Progenitor cell of endocrine pancreas (in vitro differentiated cells): ENCODE measurements around the gene MLF2. TPM values are rescaled to one million over a fixed set of nuclear protein-coding genes. Genes with fewer than 3 reads are reported as not detected.

Experiments
- DNase-seq: peaks from one replicate; pipeline ENCODE4 v3.0.0; 2021; ENCODE audit warnings: low spot score; ENCODE audit not compliant: unreplicated experiment
- H3K27ac Mint-ChIP-seq: 2 replicates; pipeline ENCODE4 v1.8.0; 2021; ENCODE audit warnings: mild to moderate bottlenecking, moderate library complexity, mixed read lengths
- H3K27me3 Mint-ChIP-seq: 2 replicates; pipeline ENCODE4 v1.8.0; 2021; ENCODE audit warnings: mixed read lengths
- H3K36me3 Mint-ChIP-seq: 2 replicates; pipeline ENCODE4 v1.8.0; 2022; ENCODE audit warnings: mixed read lengths; ENCODE audit not compliant: insufficient read depth
- H3K4me1 Mint-ChIP-seq: 2 replicates; pipeline ENCODE4 v1.8.0; 2021; ENCODE audit warnings: low read depth, mixed read lengths
- H3K4me3 Mint-ChIP-seq: 2 replicates; pipeline ENCODE4 v1.8.0; 2021; ENCODE audit warnings: low read depth, mild to moderate bottlenecking, moderate library complexity, mixed read lengths
- H3K9me3 Mint-ChIP-seq: 2 replicates; pipeline ENCODE4 v1.8.0; 2021; ENCODE audit warnings: low read depth, mixed read lengths
- total RNA-seq: library from RNA; stranded (reverse); gene quantifications from 2 replicates; pipeline ENCODE4 v1.2.1, GENCODE V29; 2021
- TF ChIP-seq, protein P1 (sequence below): fragments of 200-600 bp; sonication (generic); IDR thresholded peaks from one replicate; pipeline ENCODE4 v1.5.0; 2021; ENCODE audit warnings: antibody characterized with exemption, mild to moderate bottlenecking; ENCODE audit not compliant: unreplicated experiment

The MLF2 gene
- total RNA-seq, 1 donor from 2014 or later, result 281 TPM

DNA sequence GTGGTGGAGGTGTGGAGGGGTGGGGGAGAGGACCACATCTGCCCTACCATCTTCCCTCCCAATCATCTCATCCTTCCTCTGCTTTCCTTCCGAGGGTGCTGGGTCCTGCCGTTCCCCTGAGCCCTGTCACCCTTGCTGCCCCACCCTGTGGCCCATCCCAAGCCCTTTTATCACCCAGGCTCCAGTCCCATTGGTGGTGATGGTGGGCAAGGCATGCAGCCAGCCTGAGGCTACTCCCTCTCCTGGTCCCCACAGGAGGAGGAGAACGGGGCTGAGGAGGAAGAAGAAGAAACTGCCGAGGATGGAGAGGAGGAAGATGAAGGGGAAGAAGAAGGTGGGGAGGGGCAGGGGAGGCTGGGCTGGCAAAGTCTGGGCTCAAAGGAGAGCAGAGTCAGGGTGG lies 16.7 kb upstream of the MLF2 start:
- TF ChIP-seq, protein P1, sequence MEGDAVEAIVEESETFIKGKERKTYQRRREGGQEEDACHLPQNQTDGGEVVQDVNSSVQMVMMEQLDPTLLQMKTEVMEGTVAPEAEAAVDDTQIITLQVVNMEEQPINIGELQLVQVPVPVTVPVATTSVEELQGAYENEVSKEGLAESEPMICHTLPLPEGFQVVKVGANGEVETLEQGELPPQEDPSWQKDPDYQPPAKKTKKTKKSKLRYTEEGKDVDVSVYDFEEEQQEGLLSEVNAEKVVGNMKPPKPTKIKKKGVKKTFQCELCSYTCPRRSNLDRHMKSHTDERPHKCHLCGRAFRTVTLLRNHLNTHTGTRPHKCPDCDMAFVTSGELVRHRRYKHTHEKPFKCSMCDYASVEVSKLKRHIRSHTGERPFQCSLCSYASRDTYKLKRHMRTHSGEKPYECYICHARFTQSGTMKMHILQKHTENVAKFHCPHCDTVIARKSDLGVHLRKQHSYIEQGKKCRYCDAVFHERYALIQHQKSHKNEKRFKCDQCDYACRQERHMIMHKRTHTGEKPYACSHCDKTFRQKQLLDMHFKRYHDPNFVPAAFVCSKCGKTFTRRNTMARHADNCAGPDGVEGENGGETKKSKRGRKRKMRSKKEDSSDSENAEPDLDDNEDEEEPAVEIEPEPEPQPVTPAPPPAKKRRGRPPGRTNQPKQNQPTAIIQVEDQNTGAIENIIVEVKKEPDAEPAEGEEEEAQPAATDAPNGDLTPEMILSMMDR, result no peak
- Mint-ChIP-seq H3K4me1 (peaks cover 38% of the 10 kb centered on the region), H3K27me3 (peaks cover 32% of the 10 kb centered on the region), H3K27ac (no peak overlapping the region), H3K9me3 (no peaks in the 10 kb centered on the region), H3K4me3 (no peak overlapping the region), H3K36me3 (peaks cover 24% of the 10 kb centered on the region)
- DNase-seq, result no peak

DNA sequence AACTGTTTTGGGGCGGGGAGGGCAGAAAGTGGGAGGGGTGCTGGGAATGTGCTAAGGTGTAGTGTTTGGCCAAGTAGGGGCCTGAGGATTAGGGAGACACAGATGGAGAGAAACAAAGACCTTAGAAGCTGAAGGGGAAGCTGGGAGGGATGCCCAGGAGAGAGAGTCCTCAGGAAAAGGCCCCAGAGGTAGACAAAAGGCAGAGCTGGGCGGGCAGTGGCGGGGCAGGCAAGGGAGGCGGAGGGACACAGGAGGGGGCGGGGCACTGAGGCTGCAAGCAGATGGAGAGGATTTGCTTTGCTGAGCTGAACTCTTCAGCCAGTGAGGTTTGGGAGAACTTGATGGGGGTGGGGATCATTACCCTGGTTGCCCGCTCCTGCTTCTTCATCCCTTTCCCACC lies 16.0 kb upstream of the MLF2 start:
- peak overlapping the region; percentile 82 for H3K4me3 Mint-ChIP-seq
- H3K27me3 Mint-ChIP-seq, result peaks cover 25% of the 10 kb centered on the region
- TF ChIP-seq, protein P1, result no peak
- no peaks in the 10 kb centered on the region for H3K9me3 Mint-ChIP-seq
- DNase-seq, result peak; percentile 47
- peaks cover 24% of the 10 kb centered on the region for H3K36me3 Mint-ChIP-seq
- peak overlapping the region; percentile 92 for H3K27ac Mint-ChIP-seq
- H3K4me1 Mint-ChIP-seq, result peaks cover 42% of the 10 kb centered on the region

DNA sequence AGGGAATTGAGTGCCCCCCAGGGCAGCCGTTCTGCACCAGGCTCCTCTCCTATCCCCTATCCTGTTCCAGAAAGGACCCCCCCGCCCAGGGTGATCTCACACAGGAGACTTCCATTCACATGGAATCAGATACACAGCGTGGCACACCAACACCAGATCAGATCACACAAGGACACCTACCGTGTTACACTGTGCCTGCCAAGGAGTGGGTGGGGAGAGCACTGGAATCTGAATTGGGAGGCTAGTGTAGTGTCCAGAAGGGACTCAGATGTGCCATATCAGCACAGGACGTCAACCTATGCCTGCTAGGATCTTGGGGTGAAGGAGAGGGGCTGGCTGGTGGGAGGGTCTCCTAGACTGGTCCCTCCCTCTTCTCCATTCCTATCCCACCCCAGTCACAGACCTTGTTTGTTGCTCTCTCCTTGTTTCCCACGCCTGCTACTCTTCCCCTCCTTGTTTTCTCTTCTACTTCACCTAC lies 15.5 kb upstream of the MLF2 start:
- H3K4me1 Mint-ChIP-seq, result peaks cover 47% of the 10 kb centered on the region
- TF ChIP-seq, protein P1, result no peak
- no peaks in the 10 kb centered on the region for H3K9me3 Mint-ChIP-seq
- peaks cover 24% of the 10 kb centered on the region for H3K36me3 Mint-ChIP-seq
- H3K27me3 Mint-ChIP-seq, result peaks cover 24% of the 10 kb centered on the region
- peak overlapping the region; percentile 82 for H3K4me3 Mint-ChIP-seq
- DNase-seq, result no peak
- H3K27ac Mint-ChIP-seq, result peak overlapping the region; percentile 92

DNA sequence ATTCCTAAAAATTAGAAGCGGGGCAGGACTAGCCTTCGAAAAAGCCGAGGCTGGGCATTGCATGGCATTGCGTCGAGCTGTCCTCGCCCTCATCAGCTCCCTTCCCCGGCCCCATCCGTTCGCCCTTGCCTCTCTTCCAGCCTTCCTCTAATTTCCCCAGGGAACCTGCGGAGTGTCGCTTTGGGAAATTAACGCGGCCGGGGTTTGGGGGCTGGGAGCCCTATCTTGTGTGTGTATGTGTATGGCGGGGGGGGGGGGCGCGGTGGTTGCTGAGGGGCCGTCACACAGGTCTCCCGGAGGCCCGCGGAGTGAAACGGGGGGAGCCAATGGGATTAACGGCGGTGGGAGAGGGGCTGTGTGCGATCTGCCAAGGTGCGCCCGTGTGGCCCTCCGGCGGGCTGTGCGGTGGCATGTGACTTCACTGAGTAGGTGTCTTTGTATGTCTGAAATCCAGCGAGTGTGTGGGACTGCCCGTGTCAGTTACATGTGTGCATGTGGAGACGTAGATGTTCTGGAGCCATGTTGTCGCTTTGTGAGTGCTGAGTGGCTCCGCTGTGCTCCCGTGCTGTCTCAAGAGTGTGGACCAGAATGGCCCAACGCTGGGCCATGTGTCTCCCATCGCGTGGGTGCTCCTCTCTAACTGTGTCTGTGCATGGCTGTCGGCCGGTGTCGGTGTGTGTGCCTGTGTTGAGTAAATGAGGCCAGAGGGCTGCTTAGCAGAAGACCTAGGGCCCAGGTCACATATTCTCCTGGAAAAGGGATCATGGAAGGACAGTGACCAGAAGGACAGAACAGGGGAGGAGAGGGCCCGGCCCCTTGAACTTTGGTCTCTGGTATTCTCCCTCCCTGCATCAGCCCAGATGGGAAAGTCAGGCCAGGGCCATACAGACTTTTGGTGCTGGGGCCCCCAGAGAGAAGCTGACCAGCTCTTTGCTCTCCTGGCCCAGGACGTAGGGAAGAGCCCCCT lies 14.7 kb upstream of the MLF2 start:
- peak overlapping the region; percentile 92 for H3K27ac Mint-ChIP-seq
- TF ChIP-seq, protein P1, result no peak
- DNase-seq, result no peak
- H3K9me3 Mint-ChIP-seq, result no peaks in the 10 kb centered on the region
- H3K27me3 Mint-ChIP-seq, result peaks cover 16% of the 10 kb centered on the region
- H3K4me1 Mint-ChIP-seq, result peaks cover 46% of the 10 kb centered on the region
- H3K4me3 Mint-ChIP-seq, result peak overlapping the region; percentile 82
- H3K36me3 Mint-ChIP-seq, result peaks cover 22% of the 10 kb centered on the region

DNA sequence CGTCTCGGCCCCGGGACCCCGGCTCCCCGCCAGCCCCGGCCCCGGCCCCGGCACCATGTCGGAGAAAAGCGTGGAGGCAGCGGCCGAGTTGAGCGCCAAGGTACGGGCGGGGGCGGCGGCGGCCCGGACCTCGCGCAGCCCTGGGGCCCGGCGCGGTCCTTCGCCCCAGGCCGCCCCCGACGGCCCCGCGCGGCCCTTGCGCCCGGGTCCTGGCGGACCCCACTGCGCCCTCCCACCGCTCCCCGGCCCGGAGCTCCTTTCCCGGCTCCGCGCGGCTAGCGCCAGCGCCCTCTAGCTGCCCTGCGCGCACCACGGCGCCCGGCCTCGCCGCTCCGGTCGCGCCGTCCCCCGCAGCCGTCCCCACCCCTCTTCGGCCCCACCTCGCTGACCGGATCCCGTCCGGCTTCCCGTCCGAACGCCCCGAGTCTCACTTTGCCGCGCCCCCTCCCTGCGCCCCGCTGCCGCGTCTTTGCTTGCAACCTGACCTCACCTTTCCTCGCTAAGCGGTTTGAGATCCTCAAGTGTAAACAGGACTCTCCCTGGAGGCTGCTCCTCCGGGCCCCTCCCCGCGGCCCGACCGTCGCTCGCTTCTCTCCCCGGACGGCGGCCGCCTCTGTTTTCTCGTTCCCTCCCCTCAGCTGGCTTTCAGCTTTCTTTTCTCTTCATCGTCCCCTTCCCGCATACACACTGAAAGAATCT lies 13.9 kb upstream of the MLF2 start:
- peak overlapping the region; percentile 92 for H3K27ac Mint-ChIP-seq
- peaks cover 20% of the 10 kb centered on the region for H3K36me3 Mint-ChIP-seq
- peaks cover 44% of the 10 kb centered on the region for H3K4me1 Mint-ChIP-seq
- H3K4me3 Mint-ChIP-seq, result peak overlapping the region; percentile 82
- peaks cover 10% of the 10 kb centered on the region for H3K27me3 Mint-ChIP-seq
- TF ChIP-seq, protein P1, result peak; percentile 89
- DNase-seq, result peak; percentile 91
- H3K9me3 Mint-ChIP-seq, result peaks cover 3% of the 10 kb centered on the region
